ENCODE results near the gene DOK5. TPM values are rescaled to one million over a fixed set of nuclear protein-coding genes. Genes with fewer than 3 reads are reported as not detected.

The DOK5 gene
- total and polyA plus RNA-seq, 2 of the 8 experiments (the other 6 are each of a cell fraction or from before 2014, with no cell fraction given), result 8.9 to 15.0 TPM

GRCh38 chr20:54698373-54698772 is 223.0 kb downstream of the DOK5 start:
- no peaks in the 10 kb centered on the region for H3K9me3 ChIP-seq (ENCODE audit: insufficient read depth in 2 of 2, low read depth in 1 of 2, low read length in 1 of 2)
- H3K18ac ChIP-seq (ENCODE audit: extremely low read depth, low read length), result no peak overlapping the region
- H3K27me3 ChIP-seq (replicated peaks in 1 of 4; ENCODE audit: control insufficient read depth in 3 of 4, extremely low read depth in 1 of 4, insufficient read depth in 3 of 4, low read length in 3 of 4), result no peaks in the 10 kb centered on the region
- no peaks in the 10 kb centered on the region for H4K20me1 ChIP-seq (replicated peaks in 1 of 2; ENCODE audit: control insufficient read depth in 1 of 2, insufficient read depth in 2 of 2, low read length in 2 of 2)
- no peak overlapping the region for H2BK5ac ChIP-seq (ENCODE audit: low read depth, low read length)
- DNase-seq (ENCODE audit: low read depth in 1 of 2, low spot score in 2 of 2) (no peak), FAIRE-seq (no peak)
- 69% methylated on average over 1 of the region's 1 CpG; no CpG with 5 or more reads in 1 of the 2 experiments for WGBS, 2 experiments (ENCODE audit: extremely low coverage in 1 of 2, insufficient coverage in 1 of 2, insufficient read length in 1 of 2, insufficient replicate concordance in 2 of 2, low coverage in 1 of 2, low lambda C conversion rate in 2 of 2, missing lambda C conversion rate in 1 of 2)
- no peak overlapping the region for H2AK5ac ChIP-seq (ENCODE audit: low read depth, low read length)
- no peak overlapping the region for H2BK12ac ChIP-seq (ENCODE audit: low read depth, low read length)
- no peak overlapping the region for H3K4ac ChIP-seq (replicated peaks; ENCODE audit: insufficient read length, low read depth, low read length)
- H2BK120ac ChIP-seq (replicated peaks; ENCODE audit: low read depth, low read length), result no peak overlapping the region
- H3K79me2 ChIP-seq (ENCODE audit: control insufficient read depth in 1 of 2, insufficient read depth in 2 of 2, low read length in 2 of 2), result no peaks in the 10 kb centered on the region
- H3K23me2 ChIP-seq (ENCODE audit: low read depth, low read length), result no peaks in the 10 kb centered on the region
- no peak overlapping the region for H2BK15ac ChIP-seq (ENCODE audit: low read length)
- H4K5ac ChIP-seq (ENCODE audit: insufficient read length, low read depth, low read length), result no peak overlapping the region
- ChIA-PET POLR2A (ENCODE audit: partially characterized antibody) (no interaction called here), CTCF (ENCODE audit: partially characterized antibody) (interaction anchor here (1.3 to 2.8 kb wide), 2 partner anchors 17 kb away, joined by 5 to 11 read pairs; no protein-coding TSS in a partner anchor)
- no peaks in the 10 kb centered on the region for H3K4me1 ChIP-seq (replicated peaks in 1 of 4; ENCODE audit: control insufficient read depth in 3 of 4, insufficient read depth in 4 of 4, low read length in 3 of 4)
- H3K56ac ChIP-seq (replicated peaks; ENCODE audit: insufficient read length, low read depth, low read length), result no peak overlapping the region
- H2AFZ ChIP-seq (ENCODE audit: low read length), result no peak overlapping the region
- no peaks in the 10 kb centered on the region for H3K36me3 ChIP-seq (ENCODE audit: control insufficient read depth in 2 of 4, insufficient read depth in 4 of 4, low read length in 3 of 4)
- H4K91ac ChIP-seq (replicated peaks; ENCODE audit: insufficient read length, low read length), result no peak overlapping the region
- H3K14ac ChIP-seq (ENCODE audit: insufficient read length), result no peak overlapping the region
- no peak overlapping the region for H3K4me3 ChIP-seq (ENCODE audit: extremely low read depth in 1 of 4, insufficient read depth in 2 of 4, low read depth in 3 of 4, low read length in 4 of 4)
- H3K23ac ChIP-seq (ENCODE audit: insufficient read length), result no peak overlapping the region
- no peak overlapping the region for H2BK20ac ChIP-seq (ENCODE audit: low read length)
- H3K4me2 ChIP-seq (ENCODE audit: insufficient read depth in 1 of 2, low read depth in 2 of 2, low read length in 2 of 2), result no peak overlapping the region
- H3K27ac ChIP-seq (ENCODE audit: low read depth, low read length), result no peak overlapping the region
- no peaks in the 10 kb centered on the region for H3K79me1 ChIP-seq (ENCODE audit: low read depth, low read length)
- no peak overlapping the region for H4K8ac ChIP-seq (ENCODE audit: extremely low read depth, insufficient read depth, low read length)
- H3K9ac ChIP-seq (replicated peaks in 1 of 4; ENCODE audit: extremely low read depth in 1 of 4, low read depth in 3 of 4, low read length in 3 of 4), result no peak overlapping the region
- TF ChIP-seq NANOG (IDR thresholded peaks at IDR 0.05; ENCODE audit: insufficient read depth, low read depth, low read length, poor library complexity, severe bottlenecking) (no peak), POU5F1 (IDR thresholded peaks at IDR 0.05; ENCODE audit: low read depth, low read length) (no peak), CTBP2 (IDR thresholded peaks at IDR 0.05; ENCODE audit: borderline replicate concordance, insufficient read depth, insufficient read length, low read length) (no peak), SIRT6 (IDR thresholded peaks at IDR 0.05; ENCODE audit: low read length) (no peak), RAD21 (IDR thresholded peaks at IDR 0.05 in 1 of 2, conservative IDR thresholded peaks at IDR 0.05 in 1 of 2; ENCODE audit: low read depth in 2 of 2, low read length in 2 of 2) (no peak), PHF8 (conservative IDR thresholded peaks at IDR 0.05; ENCODE audit: low read depth, low read length) (no peak), HDAC6 (IDR thresholded peaks at IDR 0.05; ENCODE audit: low read depth, low read length) (no peak), YY1 (IDR thresholded peaks at IDR 0.05; ENCODE audit: low read depth, low read length) (no peak), USF2 (IDR thresholded peaks at IDR 0.05; ENCODE audit: low read length) (no peak), MAFK (IDR thresholded peaks at IDR 0.05; ENCODE audit: low read depth, low read length) (no peak), EP300 (IDR thresholded peaks at IDR 0.05; ENCODE audit: borderline replicate concordance in 1 of 2, low read depth in 2 of 2, low read length in 2 of 2) (no peak), POLR2A (IDR thresholded peaks at IDR 0.05; ENCODE audit: control extremely low read depth in 1 of 2, low read depth in 2 of 2, low read length in 2 of 2) (no peak), SRF (IDR thresholded peaks at IDR 0.05; ENCODE audit: low read depth, low read length) (no peak), POLR2AphosphoS5 (IDR thresholded peaks at IDR 0.05; ENCODE audit: low read depth, low read length) (no peak)
